Measurements from ENCODE around the gene LNP1. TPM values are rescaled to one million over a fixed set of nuclear protein-coding genes. Genes with fewer than 3 reads are reported as not detected.

The LNP1 gene
- total and polyA plus RNA-seq, 2 of the 8 experiments (the other 6 are each of a cell fraction or from before 2014, with no cell fraction given) = 6.6 to 8.7 TPM

GRCh38 chr3:100457811-100458210 is 56.5 kb downstream of the LNP1 start:
- Histone ChIP-seq H3K27ac (ENCODE audit: low read depth, low read length) (no peak overlapping the region), H3K14ac (ENCODE audit: insufficient read length) (no peak overlapping the region), H2BK5ac (ENCODE audit: low read depth, low read length) (no peak overlapping the region), H3K18ac (ENCODE audit: extremely low read depth, low read length) (no peak overlapping the region), H4K8ac (ENCODE audit: extremely low read depth, insufficient read depth, low read length) (no peak overlapping the region), H3K23me2 (ENCODE audit: low read depth, low read length) (no peaks in the 10 kb centered on the region), H2AFZ (ENCODE audit: low read length) (no peak overlapping the region), H3K36me3 (ENCODE audit: control insufficient read depth in 2 of 4, insufficient read depth in 4 of 4, low read length in 3 of 4) (peaks cover 0 to 2% (median 0%) of the 10 kb centered on the region in 4 experiments; a peak in 3 of 8 replicates), H3K9ac (replicated peaks in 1 of 4; ENCODE audit: extremely low read depth in 1 of 4, low read depth in 3 of 4, low read length in 3 of 4) (no peak overlapping the region), H3K4me3 (ENCODE audit: extremely low read depth in 1 of 4, insufficient read depth in 2 of 4, low read depth in 3 of 4, low read length in 4 of 4) (no peak overlapping the region), H2BK15ac (ENCODE audit: low read length) (no peak overlapping the region), H2BK120ac (replicated peaks; ENCODE audit: low read depth, low read length) (no peak overlapping the region), H3K56ac (replicated peaks; ENCODE audit: insufficient read length, low read depth, low read length) (no peak overlapping the region), H2BK12ac (ENCODE audit: low read depth, low read length) (no peak overlapping the region), H2AK5ac (ENCODE audit: low read depth, low read length) (no peak overlapping the region), H3K79me1 (ENCODE audit: low read depth, low read length) (no peaks in the 10 kb centered on the region), H3K4me1 (replicated peaks in 1 of 4; ENCODE audit: control insufficient read depth in 3 of 4, insufficient read depth in 4 of 4, low read length in 3 of 4) (no peaks in the 10 kb centered on the region), H4K5ac (ENCODE audit: insufficient read length, low read depth, low read length) (no peak overlapping the region), H3K23ac (ENCODE audit: insufficient read length) (no peak overlapping the region), H3K4ac (replicated peaks; ENCODE audit: insufficient read length, low read depth, low read length) (no peak overlapping the region), H3K9me3 (ENCODE audit: insufficient read depth in 2 of 2, low read depth in 1 of 2, low read length in 1 of 2) (peaks cover 0 to 2% of the 10 kb centered on the region in 2 experiments; a peak in 1 of 4 replicates), H3K79me2 (ENCODE audit: control insufficient read depth in 1 of 2, insufficient read depth in 2 of 2, low read length in 2 of 2) (no peaks in the 10 kb centered on the region), H4K20me1 (replicated peaks in 1 of 2; ENCODE audit: control insufficient read depth in 1 of 2, insufficient read depth in 2 of 2, low read length in 2 of 2) (no peaks in the 10 kb centered on the region), H4K91ac (replicated peaks; ENCODE audit: insufficient read length, low read length) (no peak overlapping the region), H3K4me2 (ENCODE audit: insufficient read depth in 1 of 2, low read depth in 2 of 2, low read length in 2 of 2) (no peak overlapping the region), H3K27me3 (replicated peaks in 1 of 4; ENCODE audit: control insufficient read depth in 3 of 4, extremely low read depth in 1 of 4, insufficient read depth in 3 of 4, low read length in 3 of 4) (no peaks in the 10 kb centered on the region), H2BK20ac (ENCODE audit: low read length) (no peak overlapping the region)
- 94% methylated on average over 1 of the region's 1 CpG; no CpG with 5 or more reads in 1 of the 2 experiments for WGBS, 2 experiments (ENCODE audit: extremely low coverage in 1 of 2, insufficient coverage in 1 of 2, insufficient read length in 1 of 2, insufficient replicate concordance in 2 of 2, low coverage in 1 of 2, low lambda C conversion rate in 2 of 2, missing lambda C conversion rate in 1 of 2)
- no peak for FAIRE-seq
- no peak for DNase-seq (ENCODE audit: low read depth in 1 of 2, low spot score in 2 of 2)
- ChIA-PET CTCF (ENCODE audit: partially characterized antibody) (interaction anchor here (0.9 to 15.5 kb wide), 6 partner anchors 9 to 147 kb away, joined by 3 to 229 read pairs (median 4); partner anchors contain the start of gene LNP1), POLR2A (ENCODE audit: partially characterized antibody) (interaction anchor here (0.6 to 1.0 kb wide), 2 partner anchors 9 to 252 kb away, joined by 3 read pairs; no protein-coding TSS in a partner anchor)
- TF ChIP-seq RBBP5 (IDR thresholded peaks at IDR 0.05; ENCODE audit: borderline replicate concordance, low read depth, low read length) = no peak
- no peak for TF ChIP-seq CREB1 (IDR thresholded peaks at IDR 0.05)
- TF ChIP-seq EZH2 (IDR thresholded peaks at IDR 0.05; ENCODE audit: low read depth, low read length, severe bottlenecking) = no peak
- no peak for TF ChIP-seq CBX8 (IDR thresholded peaks at IDR 0.05; ENCODE audit: borderline replicate concordance, low read depth, low read length)
- TF ChIP-seq CHD2 (IDR thresholded peaks at IDR 0.05; ENCODE audit: low read length) = no peak
- TF ChIP-seq SAP30 (IDR thresholded peaks at IDR 0.05; ENCODE audit: insufficient read depth, insufficient replicate concordance, low read length) = no peak
- TF ChIP-seq USF2 (IDR thresholded peaks at IDR 0.05; ENCODE audit: low read length) = no peak
- TF ChIP-seq SIN3A (conservative IDR thresholded peaks at IDR 0.05 in 1 of 2, IDR thresholded peaks at IDR 0.05 in 1 of 2; ENCODE audit: low read depth in 1 of 2, low read length in 2 of 2) = no peak
- TF ChIP-seq TEAD4 (IDR thresholded peaks at IDR 0.05; ENCODE audit: low read depth, low read length) = no peak
- no peak for TF ChIP-seq POU5F1 (IDR thresholded peaks at IDR 0.05; ENCODE audit: low read depth, low read length)
- TF ChIP-seq NANOG (IDR thresholded peaks at IDR 0.05; ENCODE audit: insufficient read depth, low read depth, low read length, poor library complexity, severe bottlenecking) = no peak
- no peak for TF ChIP-seq MAFK (IDR thresholded peaks at IDR 0.05; ENCODE audit: low read depth, low read length)
- TF ChIP-seq SUZ12 (IDR thresholded peaks at IDR 0.05; ENCODE audit: low read length) = no peak
